ENCODE measurements around the gene VPS26B. TPM values are rescaled to one million over a fixed set of nuclear protein-coding genes. Genes with fewer than 3 reads are reported as not detected.
A peak's percentile ranks its signal among the peaks of the same experiment; 100 is the strongest.

VPS26B gene
- total and polyA plus RNA-seq, 2 donors (not counting 3 experiments of a cell fraction or from before 2014, with no cell fraction given), result 40.2 to 53.1 TPM

DNA sequence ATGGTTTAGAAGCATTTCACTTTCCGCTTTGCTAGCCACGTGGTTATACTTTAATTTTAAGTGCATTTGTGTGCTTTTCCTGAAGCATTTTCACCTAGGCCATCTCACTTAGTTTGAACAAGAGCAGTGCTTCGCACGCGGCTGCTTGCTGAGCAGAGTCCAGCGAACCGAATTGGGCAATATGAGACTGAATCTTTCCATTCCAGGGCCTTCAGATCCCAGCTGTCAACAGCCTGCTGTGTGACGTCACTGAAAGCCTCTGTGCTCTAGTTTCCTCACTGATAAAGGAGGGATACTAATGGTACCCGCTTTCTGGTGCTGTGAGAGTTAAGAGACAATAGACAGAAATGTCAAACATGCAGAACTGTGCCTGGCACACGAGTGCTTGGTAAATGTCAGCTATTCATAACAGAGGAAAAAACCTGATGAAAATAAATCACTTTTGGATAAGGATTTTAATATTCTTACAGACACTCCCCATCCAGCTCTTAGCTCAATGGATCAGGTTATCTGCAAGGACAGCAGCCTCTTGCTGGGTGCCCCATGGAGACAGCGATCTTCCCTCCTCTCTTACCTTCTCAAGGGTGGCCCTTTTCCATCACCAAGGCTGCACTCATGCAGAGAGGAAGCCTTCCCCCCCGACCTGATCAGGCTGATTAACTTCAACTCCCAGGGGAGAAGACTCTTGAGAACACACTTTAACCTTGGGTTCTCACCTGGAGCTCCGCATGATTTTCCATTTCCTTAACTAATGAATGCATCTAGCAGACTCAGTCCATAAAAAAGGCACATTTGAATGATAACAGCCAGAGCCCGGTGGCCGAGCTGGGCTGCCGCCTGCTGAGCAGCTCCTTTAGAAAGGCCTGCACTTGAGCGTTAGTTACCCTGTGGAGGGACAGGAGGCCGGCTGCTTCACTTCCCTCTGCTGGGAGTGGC lies 48.2 kb downstream of the VPS26B start:
- intact Hi-C loops (cut with micrococcal nuclease) (loop anchor here (1.0 kb wide), 1 partner anchor 18 kb away; no protein-coding TSS in a partner anchor), dilution Hi-C loops (cut with MboI; ENCODE audit: extremely low pct_ligation_motif_present, low sequenced_read_pairs) (no loop called here)
- H3K4me2 ChIP-seq (ENCODE audit: insufficient read depth, low read length), result no peak overlapping the region
- POLR2A ChIA-PET, result no interaction called here
- CTCF ChIA-PET, result interaction anchor here (1.6 to 1.9 kb wide), 2 partner anchors 10 to 11 kb away, joined by 4 to 6 read pairs; no protein-coding TSS in a partner anchor
- TF ChIP-seq FOS (IDR thresholded peaks at IDR 0.05; ENCODE audit: borderline replicate concordance, insufficient read depth, low read length) (no peak), EZH2 (IDR thresholded peaks at IDR 0.05; ENCODE audit: borderline replicate concordance, low read depth, low read length, severe bottlenecking) (no peak)
- TF ChIP-seq, protein P1, sequence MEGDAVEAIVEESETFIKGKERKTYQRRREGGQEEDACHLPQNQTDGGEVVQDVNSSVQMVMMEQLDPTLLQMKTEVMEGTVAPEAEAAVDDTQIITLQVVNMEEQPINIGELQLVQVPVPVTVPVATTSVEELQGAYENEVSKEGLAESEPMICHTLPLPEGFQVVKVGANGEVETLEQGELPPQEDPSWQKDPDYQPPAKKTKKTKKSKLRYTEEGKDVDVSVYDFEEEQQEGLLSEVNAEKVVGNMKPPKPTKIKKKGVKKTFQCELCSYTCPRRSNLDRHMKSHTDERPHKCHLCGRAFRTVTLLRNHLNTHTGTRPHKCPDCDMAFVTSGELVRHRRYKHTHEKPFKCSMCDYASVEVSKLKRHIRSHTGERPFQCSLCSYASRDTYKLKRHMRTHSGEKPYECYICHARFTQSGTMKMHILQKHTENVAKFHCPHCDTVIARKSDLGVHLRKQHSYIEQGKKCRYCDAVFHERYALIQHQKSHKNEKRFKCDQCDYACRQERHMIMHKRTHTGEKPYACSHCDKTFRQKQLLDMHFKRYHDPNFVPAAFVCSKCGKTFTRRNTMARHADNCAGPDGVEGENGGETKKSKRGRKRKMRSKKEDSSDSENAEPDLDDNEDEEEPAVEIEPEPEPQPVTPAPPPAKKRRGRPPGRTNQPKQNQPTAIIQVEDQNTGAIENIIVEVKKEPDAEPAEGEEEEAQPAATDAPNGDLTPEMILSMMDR (IDR thresholded peaks at IDR 0.05; ENCODE audit: extremely low read depth in 1 of 2, insufficient read depth in 1 of 2, low read depth in 1 of 2, low read length in 2 of 2), result no peak
- TF ChIP-seq, protein P2, sequence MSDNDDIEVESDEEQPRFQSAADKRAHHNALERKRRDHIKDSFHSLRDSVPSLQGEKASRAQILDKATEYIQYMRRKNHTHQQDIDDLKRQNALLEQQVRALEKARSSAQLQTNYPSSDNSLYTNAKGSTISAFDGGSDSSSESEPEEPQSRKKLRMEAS (IDR thresholded peaks at IDR 0.05; ENCODE audit: insufficient read depth, insufficient read length), result no peak
- no peaks in the 10 kb centered on the region for H3K79me2 ChIP-seq (ENCODE audit: control insufficient read depth, insufficient read depth, low read length)
- H4K20me1 ChIP-seq (replicated peaks; ENCODE audit: control insufficient read depth, extremely low read depth, insufficient read depth, low read length), result no peaks in the 10 kb centered on the region
- peaks cover 2% of the 10 kb centered on the region for H3K4me1 ChIP-seq (ENCODE audit: control insufficient read depth, extremely low read depth, insufficient read depth, low read length)
- FAIRE-seq, result peak; percentile 12
- no peaks in the 10 kb centered on the region for H3K9me1 ChIP-seq (replicated peaks; ENCODE audit: control insufficient read depth, extremely low read depth, insufficient read depth, low read length)
- H3K27ac ChIP-seq (ENCODE audit: insufficient read depth, low read depth, low read length), result no peak overlapping the region
- H3K9ac ChIP-seq (replicated peaks; ENCODE audit: extremely low read depth, insufficient read depth, low read length), result no peak overlapping the region
- H3K9me3 ChIP-seq (replicated peaks; ENCODE audit: control insufficient read depth, insufficient read depth, low read length), result no peaks in the 10 kb centered on the region
- H3K4me3 ChIP-seq (replicated peaks in 1 of 3; ENCODE audit: insufficient read depth in 1 of 3, low read depth in 1 of 3, low read length in 3 of 3), result no peak overlapping the region
- no TSS peak for BruUV-seq (replicated peaks)
- no peaks in the 10 kb centered on the region for H3K36me3 ChIP-seq (ENCODE audit: control insufficient read depth in 2 of 2, extremely low read depth in 1 of 2, insufficient read depth in 2 of 2, low read length in 2 of 2)
- no peak for DNase-seq (ENCODE audit: low read depth, low spot score)
- H2AFZ ChIP-seq (ENCODE audit: low read depth, low read length), result no peak overlapping the region
- peaks cover 42 to 56% of the 10 kb centered on the region in 2 experiments for H3K27me3 ChIP-seq (ENCODE audit: control insufficient read depth in 2 of 2, insufficient read depth in 2 of 2, low read length in 2 of 2)
